ENCODE data around the gene CTNNA1. TPM values are rescaled to one million over a fixed set of nuclear protein-coding genes. Genes with fewer than 3 reads are reported as not detected.

Gene CTNNA1
- polyA plus RNA-seq, 1 of the 3 experiments (the other 2 are of a cell fraction): 130 TPM

- CTCF ChIA-PET: interaction anchor here (0.6 kb wide), 1 partner anchor 376 kb away, joined by 4 read pairs; no protein-coding TSS in a partner anchor
- Histone ChIP-seq H4K20me1 (ENCODE audit: insufficient read depth) (peaks cover 63% of the 10 kb centered on the region), H3K4me2 (no peak overlapping the region)
Measured at GRCh38 chr5:138831703-138832102, 78.5 kb downstream of the CTNNA1 start.

More at GRCh38 chr5:138831703-138832102, 78.5 kb downstream of the CTNNA1 start:
- H3K9ac ChIP-seq: no peak overlapping the region
- H3K27me3 ChIP-seq (ENCODE audit: insufficient read depth): no peaks in the 10 kb centered on the region
- no peak overlapping the region for H3K27ac ChIP-seq (ENCODE audit: low read depth in 2 of 2, low read length in 1 of 2)
- peaks cover 19 to 50% of the 10 kb centered on the region in 2 experiments for H3K36me3 ChIP-seq (replicated peaks in 1 of 2; ENCODE audit: control insufficient read depth in 1 of 2, insufficient read depth in 2 of 2, low read length in 1 of 2)
- no peaks in the 10 kb centered on the region for H3K9me2 ChIP-seq
- H3K4me1 ChIP-seq (ENCODE audit: control insufficient read depth in 1 of 2, insufficient read depth in 2 of 2, low read depth in 1 of 2, low read length in 1 of 2): peaks cover 0 to 8% of the 10 kb centered on the region in 2 experiments; a peak in 2 of 4 replicates
- TF ChIP-seq SMC3 (IDR thresholded peaks at IDR 0.05; ENCODE audit: low read depth, low read length) (no peak), MEF2A (IDR thresholded peaks at IDR 0.05; ENCODE audit: borderline replicate concordance, low read depth) (no peak), RCOR1 (IDR thresholded peaks at IDR 0.05; ENCODE audit: low read length) (no peak), TEAD4 (IDR thresholded peaks at IDR 0.05; ENCODE audit: borderline replicate concordance, insufficient read depth) (no peak), NRF1 (IDR thresholded peaks at IDR 0.05; ENCODE audit: low read depth, low read length) (no peak), USF2 (IDR thresholded peaks at IDR 0.05; ENCODE audit: borderline replicate concordance, low read depth, low read length) (no peak), REST (IDR thresholded peaks at IDR 0.05; ENCODE audit: low read depth, low read length) (no peak), GATA2 (CRISPR knock-in tag; IDR thresholded peaks at IDR 0.05) (no peak), EZH2phosphoT487 (IDR thresholded peaks at IDR 0.05; ENCODE audit: borderline replicate concordance, low read depth) (no peak), RXRA (IDR thresholded peaks at IDR 0.05; ENCODE audit: borderline replicate concordance, low read depth) (no peak), SIN3A (IDR thresholded peaks at IDR 0.05; ENCODE audit: borderline replicate concordance, low read depth, low read length) (no peak), TCF12 (IDR thresholded peaks at IDR 0.05) (no peak), RAD21 (IDR thresholded peaks at IDR 0.05; ENCODE audit: low read length) (no peak), JUND (IDR thresholded peaks at IDR 0.05) (no peak), ELF1 (IDR thresholded peaks at IDR 0.05) (no peak), GABPA (IDR thresholded peaks at IDR 0.05; ENCODE audit: low read depth) (no peak)
- TF ChIP-seq, protein P1, sequence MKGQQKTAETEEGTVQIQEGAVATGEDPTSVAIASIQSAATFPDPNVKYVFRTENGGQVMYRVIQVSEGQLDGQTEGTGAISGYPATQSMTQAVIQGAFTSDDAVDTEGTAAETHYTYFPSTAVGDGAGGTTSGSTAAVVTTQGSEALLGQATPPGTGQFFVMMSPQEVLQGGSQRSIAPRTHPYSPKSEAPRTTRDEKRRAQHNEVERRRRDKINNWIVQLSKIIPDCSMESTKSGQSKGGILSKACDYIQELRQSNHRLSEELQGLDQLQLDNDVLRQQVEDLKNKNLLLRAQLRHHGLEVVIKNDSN (IDR thresholded peaks at IDR 0.05; ENCODE audit: borderline replicate concordance, low read depth): no peak
- TF ChIP-seq, protein P2, sequence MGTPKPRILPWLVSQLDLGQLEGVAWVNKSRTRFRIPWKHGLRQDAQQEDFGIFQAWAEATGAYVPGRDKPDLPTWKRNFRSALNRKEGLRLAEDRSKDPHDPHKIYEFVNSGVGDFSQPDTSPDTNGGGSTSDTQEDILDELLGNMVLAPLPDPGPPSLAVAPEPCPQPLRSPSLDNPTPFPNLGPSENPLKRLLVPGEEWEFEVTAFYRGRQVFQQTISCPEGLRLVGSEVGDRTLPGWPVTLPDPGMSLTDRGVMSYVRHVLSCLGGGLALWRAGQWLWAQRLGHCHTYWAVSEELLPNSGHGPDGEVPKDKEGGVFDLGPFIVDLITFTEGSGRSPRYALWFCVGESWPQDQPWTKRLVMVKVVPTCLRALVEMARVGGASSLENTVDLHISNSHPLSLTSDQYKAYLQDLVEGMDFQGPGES (IDR thresholded peaks at IDR 0.05; ENCODE audit: low read depth, low read length): no peak
- no peak overlapping the region for H3K4me3 ChIP-seq (ENCODE audit: low read depth in 2 of 2, low read length in 1 of 2)
- H3K79me2 ChIP-seq (ENCODE audit: insufficient read depth): peaks cover 94% of the 10 kb centered on the region
- POLR2A ChIA-PET: no interaction called here
- no peak for DNase-seq
- no peaks in the 10 kb centered on the region for H3K9me3 ChIP-seq
- H3F3A ChIP-seq (replicated peaks; ENCODE audit: insufficient read depth): peaks cover 16% of the 10 kb centered on the region
- H2AFZ ChIP-seq (ENCODE audit: low read depth): no peak overlapping the region

Measured in SK-N-SH (cell line).